Measurements from ENCODE around the gene CHST3.

GRCh38 chr10:72014785-72015480 is 50.7 kb downstream of the CHST3 start:
- TF ChIP-seq, protein P1, sequence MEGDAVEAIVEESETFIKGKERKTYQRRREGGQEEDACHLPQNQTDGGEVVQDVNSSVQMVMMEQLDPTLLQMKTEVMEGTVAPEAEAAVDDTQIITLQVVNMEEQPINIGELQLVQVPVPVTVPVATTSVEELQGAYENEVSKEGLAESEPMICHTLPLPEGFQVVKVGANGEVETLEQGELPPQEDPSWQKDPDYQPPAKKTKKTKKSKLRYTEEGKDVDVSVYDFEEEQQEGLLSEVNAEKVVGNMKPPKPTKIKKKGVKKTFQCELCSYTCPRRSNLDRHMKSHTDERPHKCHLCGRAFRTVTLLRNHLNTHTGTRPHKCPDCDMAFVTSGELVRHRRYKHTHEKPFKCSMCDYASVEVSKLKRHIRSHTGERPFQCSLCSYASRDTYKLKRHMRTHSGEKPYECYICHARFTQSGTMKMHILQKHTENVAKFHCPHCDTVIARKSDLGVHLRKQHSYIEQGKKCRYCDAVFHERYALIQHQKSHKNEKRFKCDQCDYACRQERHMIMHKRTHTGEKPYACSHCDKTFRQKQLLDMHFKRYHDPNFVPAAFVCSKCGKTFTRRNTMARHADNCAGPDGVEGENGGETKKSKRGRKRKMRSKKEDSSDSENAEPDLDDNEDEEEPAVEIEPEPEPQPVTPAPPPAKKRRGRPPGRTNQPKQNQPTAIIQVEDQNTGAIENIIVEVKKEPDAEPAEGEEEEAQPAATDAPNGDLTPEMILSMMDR (conservative IDR thresholded peaks at IDR 0.05): no peak
- TF ChIP-seq ZFX (IDR thresholded peaks at IDR 0.05): no peak

Data from C4-2B (cell line).